GM15510 (cell line): ENCODE data around the gene MTHFD1.

Source experiments
- POLR2A ChIP-seq: IDR thresholded peaks from 3 replicates; pipeline ENCODE4 v1.6.1; 2011; ENCODE audit warnings: borderline replicate concordance; ENCODE audit not compliant: insufficient read length; ENCODE audit errors: extremely low read depth

The MTHFD1 gene

DNA sequence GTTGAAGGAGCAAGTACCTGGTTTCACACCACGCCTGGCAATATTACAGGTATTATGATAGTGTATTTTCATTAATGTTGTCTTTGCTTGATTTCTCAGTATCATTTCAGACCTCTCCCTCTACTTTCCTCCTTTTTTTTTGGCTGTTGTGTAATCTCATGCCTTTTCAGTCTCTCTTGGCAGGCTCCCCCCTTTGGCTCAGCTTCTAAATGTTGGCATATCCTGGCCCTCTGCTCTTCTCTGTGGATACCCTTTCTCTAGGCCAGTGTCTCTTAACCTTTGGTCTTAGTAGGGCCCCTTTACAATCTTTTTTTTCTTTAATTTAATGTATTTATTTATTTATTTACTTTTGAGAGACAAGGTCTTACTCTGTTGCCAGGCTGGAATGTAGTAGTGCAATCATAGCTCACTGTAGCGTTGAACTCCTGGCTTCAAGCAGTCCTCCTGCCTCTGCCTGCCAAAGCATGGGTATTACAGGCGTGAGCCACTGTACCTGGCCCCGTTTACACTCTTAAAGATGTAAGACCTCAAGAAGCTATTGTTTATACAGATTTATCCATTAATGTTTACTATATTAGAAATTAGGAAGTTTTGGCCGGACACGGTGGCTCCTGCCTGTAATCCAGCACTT lies 12.8 kb downstream of the MTHFD1 start:
- no peak for TF ChIP-seq POLR2A

DNA sequence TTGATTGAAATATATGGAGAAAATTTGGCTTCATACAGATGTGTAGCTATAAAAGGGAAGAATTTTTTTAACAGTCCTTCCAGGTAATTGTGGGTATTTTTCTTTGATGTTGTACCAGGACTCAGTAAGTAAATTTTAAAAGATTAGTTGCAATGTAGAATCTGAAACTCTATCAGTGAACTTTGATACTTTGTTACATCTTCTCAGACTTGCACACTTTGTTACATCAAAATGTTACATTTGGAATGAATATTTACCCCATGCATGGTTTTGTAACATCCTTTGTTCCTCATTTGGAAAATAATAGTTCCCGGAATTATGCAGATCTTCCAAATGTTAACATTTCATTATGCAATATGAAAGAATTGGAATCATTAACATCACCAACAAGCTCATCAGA lies 13.8 kb downstream of the MTHFD1 start:
- no peak for TF ChIP-seq POLR2A

DNA sequence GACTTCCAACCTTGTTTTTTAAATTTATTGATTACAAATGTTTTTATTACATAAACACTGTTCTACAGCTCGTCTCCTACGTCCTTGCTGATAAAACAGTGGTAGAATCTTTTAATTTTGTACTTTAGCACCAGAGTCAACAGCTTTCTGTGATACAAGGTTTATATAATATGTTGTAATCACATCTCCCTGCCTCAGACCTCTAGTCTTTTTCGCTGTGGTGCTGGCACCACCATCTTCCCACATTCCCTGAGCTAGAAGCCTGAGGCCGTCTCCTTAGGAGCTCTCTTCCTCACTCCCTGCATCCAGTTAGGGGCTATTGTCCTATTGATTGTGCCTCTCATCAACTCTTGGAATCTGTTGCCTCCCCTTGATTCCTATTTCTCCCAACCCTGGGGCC lies 17.1 kb downstream of the MTHFD1 start:
- no peak for TF ChIP-seq POLR2A

DNA sequence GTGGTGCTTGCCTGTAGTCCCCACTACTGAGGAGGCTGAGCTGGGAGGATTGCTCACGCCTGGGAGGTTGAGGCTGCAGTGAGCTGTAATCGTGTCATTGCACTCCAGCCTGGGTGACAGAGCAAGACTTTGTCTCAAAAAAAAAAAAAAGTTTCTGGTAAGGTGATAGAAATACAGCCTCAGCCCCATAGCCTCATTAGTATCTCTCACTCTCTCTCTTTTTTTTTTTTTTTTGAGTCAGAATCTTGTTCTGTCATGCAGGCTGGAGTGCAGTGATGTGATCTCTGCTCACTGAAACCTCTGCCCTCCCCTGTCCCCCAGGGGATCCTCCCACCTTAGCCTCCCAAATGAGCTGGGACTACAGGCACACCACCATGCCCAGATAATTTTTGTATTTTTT lies 19.2 kb downstream of the MTHFD1 start:
- no peak for TF ChIP-seq POLR2A

DNA sequence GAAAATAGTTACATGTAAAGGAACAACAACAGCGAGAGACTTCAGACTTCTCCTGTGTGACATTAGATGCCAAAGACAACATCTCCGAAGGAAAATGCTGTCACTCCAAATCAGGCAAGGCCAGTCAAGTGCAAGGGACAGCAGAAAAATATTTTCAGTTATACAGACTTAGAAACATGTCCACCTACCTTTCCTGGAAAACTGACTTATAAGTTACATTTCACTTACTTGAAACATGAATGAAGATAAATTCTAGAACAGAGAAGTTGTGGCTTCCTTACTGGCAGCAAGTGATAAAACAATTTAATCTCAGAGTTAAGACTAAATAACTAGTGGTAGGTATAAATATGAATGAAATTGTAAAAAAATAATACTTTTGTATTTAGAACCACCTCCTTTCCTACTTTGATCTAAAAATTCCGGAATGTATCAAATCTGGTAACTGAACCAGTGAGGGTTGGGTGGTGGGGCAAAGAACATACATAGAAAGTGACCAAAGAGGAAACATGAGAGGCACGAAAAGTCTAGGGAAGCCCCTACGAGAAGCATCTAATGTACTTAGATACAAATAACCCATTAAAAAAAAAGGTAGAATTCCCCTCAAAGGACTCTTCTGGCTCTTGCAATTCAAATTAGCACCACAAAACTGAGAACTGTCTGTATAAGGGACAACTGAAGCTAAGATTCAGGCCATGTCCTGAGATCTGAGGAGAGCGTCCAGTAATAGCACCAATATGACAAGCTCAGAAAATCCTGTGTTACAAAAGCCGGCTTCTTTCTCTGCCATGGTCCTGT lies 21.2 kb downstream of the MTHFD1 start:
- no peak for TF ChIP-seq POLR2A

DNA sequence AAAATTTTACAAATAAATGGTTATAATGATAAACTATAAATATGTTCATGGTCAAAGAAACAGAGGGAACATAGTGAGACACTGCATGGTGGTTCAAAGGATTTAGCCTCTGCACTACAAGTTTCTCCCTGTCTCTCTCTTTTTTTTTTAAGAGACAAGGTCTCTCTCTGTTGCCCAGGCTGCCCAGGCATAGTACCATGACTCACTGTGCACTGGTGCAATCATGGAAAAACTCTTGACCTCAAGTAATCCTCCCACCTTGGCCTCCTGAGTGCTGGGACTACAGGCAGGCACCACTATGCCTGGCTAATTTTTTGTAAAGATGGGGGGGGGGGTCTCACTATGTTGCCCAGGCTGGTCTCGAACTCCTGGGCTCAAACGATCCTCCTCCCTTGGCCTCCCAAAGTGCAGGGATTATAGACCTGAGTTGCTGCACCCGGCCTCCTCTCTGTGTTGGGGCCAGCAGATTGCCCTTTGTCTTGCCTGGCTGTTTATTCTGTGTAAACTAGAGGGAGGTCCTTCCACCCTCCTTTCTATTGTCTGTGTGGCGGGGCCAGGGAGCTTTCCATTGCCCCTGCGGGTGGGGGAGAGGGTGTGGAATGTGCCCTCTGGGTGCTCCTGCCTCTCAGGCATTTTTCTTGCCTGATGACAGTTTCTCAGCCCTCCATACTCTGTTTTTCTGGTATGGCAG lies 22.1 kb downstream of the MTHFD1 start:
- TF ChIP-seq POLR2A = no peak

DNA sequence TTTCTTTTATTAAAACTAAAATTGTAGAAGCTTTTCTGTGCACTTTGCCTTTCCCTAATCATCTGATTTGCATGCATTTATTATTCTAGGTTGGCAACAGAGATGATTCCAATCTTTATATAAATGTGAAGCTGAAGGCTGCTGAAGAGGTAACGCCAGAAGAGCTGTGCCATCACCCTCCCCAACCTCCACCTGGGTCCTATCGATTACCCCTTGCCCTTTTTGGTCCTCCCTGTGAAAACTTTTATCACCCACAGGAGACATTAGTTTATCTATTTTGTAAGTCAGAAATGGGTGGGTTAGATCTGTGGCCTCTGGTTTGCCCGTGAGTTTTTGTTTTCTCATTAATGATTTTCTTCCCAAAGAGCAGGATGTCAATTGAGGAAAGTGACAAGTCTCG lies 22.8 kb downstream of the MTHFD1 start:
- TF ChIP-seq POLR2A = no peak

DNA sequence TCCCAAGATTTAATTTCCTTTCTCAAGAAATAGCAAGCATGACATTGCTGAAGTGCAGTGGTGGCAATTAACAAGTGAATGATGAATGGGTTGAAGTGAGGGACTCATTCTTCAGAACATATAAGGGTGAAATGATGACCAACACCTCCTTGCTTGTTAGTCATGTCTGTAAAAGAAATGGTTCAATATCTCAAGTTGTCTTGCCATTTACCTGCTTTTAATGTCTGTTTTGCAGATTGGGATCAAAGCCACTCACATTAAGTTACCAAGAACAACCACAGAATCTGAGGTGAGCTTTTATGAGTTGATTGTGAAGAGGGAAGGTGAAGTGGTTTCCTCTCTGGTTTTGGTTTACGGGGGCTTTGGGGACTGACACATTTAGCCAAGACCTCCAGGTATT lies 24.1 kb downstream of the MTHFD1 start:
- TF ChIP-seq POLR2A = no peak

DNA sequence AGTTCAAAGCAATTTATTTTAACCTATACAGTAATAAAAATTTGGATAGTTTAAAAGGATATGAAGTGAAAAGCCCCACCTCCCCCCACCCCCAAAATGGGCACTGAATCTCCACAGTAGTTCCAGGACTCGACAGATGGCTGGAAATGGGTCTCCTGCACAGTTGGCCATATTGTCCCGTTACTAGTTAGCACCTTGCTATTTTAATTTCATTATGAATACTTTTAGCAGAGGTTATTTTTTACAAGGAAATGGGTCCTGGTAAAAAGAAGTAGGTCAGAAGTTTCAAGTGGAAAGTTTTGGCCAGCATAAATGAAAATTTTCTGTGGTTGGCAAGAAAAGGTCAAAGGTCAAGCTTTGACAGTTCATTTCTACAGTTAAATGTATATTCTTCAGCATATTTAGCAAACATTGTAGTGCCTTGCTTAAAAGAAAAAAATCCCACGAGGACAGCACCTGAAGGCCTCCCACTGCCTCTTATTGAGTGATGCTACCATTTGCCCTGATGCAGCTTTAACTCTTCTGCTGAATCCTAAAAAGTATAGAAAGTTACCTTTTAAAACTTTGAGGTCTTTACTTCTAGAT lies 28.3 kb downstream of the MTHFD1 start:
- no peak for TF ChIP-seq POLR2A

DNA sequence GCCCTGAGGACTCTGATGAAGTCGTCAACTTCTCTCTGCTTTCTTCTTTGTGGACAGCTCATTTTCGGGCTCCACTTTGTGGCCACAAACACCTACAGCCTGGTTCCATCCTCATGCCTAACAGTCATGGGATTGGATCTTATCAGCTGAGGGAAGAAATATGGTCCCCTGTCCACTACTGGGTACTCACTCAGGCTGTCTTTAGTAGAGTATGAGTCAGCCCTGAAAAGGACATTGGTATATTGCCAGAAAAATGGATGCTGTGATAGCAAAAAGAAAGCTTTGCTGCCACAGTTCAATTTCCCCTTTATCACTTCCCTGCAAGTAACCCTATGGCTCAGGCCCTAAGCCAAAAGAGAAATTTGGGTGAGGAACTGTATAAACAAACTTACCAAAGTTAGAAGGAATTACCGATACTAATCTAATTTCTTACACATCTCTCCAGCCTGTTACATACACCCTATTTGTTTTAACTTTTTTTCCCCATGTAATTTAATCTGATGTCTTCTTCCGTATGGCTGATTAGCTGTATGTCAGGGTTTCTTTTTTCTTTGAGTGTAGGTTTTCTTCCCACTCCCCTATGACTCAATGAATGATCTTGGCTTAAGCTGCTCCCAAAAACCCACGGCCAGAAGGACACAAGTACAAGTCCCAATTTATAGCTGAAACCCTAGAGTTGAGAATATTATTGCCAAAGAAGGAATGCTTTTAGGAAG lies 29.1 kb downstream of the MTHFD1 start:
- TF ChIP-seq POLR2A = no peak

DNA sequence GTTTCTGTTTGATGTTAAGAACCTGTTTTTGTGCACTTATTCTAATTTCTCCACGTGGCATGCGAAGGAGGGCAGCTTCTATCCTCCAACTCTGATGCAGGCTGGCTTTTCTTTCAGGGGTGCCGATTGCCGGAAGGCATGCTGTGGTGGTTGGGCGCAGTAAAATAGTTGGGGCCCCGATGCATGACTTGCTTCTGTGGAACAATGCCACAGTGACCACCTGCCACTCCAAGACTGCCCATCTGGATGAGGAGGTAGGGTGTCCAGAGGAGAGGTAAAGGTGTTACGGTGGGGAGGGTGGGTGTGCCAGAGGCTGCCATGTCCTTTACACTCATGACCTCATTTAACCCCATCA lies 29.6 kb downstream of the MTHFD1 start:
- TF ChIP-seq POLR2A = no peak

DNA sequence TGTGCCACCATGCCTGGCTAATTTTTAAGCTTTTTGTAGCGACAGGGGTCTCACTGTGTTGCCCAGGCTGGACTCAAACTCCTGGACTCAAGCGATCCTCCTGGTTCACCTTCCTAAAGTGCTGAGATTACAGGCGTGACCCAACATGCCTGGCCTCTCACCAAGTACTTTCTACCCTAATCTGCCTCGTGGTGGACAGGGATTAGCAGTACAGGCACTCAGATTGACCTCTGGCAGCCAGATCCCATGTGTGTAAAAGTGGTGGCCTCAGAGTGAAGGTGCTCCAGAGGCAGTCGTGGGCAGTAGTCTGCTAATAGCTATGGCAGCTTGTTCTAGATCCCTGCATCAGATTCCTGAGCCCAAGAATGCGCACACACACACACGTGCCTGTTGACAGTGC lies 30.9 kb downstream of the MTHFD1 start:
- no peak for TF ChIP-seq POLR2A

DNA sequence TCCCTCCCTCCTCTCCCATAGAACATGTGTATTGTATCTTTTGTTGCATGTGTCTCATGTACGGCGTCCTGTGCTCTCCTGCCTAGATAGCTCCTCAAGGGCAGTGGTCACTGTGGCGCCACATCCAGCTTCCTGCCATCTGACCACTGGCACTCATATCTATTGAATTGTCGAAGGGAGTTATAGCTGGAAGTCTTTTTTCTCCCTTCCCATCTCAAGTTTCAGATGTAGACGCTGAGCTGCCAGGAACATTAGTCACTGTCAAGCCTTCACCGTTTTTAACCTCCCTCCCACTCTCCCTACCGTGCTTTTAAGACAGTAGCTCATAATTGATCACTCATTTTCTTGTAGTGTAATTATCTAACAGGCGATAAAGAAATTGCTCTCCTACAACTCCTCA lies 33.0 kb downstream of the MTHFD1 start:
- TF ChIP-seq POLR2A = no peak

DNA sequence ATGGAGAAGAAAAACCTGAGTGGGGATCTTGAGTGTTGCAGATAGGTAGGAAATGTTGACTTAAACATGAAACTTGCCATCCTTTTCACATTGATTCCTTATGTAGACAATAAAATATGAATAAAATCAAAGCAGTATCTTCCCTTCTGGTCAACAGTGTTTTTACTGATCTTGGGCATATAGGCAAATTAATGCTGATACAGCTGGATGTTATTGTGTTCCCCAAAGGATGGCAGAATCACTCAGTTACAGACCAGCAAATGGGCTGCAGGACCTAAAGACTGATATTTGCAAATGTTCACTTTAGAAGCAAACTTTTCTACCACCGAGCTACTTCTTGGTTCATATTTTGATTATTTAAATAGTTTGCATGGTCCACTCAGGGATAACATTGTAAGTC lies 33.9 kb downstream of the MTHFD1 start:
- TF ChIP-seq POLR2A = no peak

DNA sequence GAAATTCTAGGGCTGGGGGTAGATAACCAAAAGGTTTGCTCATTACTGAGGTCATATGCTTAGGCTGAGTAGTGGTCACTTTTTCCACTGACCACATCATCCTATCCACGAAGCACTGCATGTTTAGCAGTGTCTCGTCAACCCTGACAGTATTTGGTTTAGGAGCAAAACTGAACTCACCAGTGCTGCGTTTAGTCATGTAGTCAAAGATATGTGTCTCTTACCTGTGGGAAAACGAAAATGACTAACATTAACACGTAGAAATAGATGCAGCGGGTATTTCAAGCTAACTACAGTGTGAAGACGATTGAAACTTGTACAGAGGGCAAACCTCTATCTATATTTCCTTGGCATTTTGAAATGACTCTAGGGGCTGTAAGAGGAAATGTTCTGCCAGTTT lies 34.6 kb downstream of the MTHFD1 start:
- no peak for TF ChIP-seq POLR2A

DNA sequence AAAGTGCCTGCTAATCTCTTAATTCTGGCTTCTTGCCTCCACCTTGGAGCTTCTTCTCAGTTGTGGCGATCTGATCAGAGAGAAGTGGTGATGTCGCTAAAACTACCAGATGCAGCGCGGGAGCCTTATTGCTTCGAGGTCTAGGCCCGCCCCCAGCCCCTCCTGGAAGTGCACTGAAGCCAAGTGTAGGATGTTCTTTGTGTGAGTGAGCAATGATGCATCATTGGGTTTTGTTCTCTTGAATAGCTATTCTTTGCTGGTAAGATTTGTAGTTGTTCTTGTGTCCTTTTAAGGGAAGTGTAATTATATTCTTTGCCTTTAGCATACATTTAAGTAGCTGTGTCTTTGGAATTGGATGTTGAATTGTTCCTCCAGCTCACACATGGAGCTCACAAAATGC lies 35.8 kb downstream of the MTHFD1 start:
- TF ChIP-seq POLR2A = no peak

DNA sequence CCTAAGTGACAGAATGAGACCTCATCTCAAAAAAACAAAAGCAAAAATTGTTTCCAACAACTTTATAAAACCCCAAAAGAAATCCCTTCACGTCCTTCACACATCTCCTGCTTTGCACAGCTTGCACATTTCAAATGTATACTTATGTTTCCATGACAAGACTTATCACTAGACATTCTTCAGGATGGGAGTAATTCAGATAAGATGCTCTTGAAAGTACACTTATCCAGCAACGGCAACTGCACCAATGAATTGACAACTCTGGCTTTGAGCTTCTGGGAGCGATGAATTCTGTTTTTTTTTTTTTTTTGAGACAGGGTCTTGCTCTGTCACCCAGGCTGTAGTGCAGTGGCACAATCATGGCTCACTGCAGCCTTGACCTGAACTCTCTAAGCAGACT lies 46.4 kb downstream of the MTHFD1 start:
- TF ChIP-seq POLR2A = no peak
